HFFc6 (cell line): ENCODE data around the gene CXADR. TPM values are rescaled to one million over a fixed set of nuclear protein-coding genes. Genes with fewer than 3 reads are reported as not detected.

Source experiments
- DNase-seq: peaks from one replicate; pipeline ENCODE4 v3.0.0-alpha.2; 2018
- H3K27ac Mint-ChIP-seq: 2 replicates; pipeline ENCODE4 v1.8.0; 2020; ENCODE audit warnings: mild to moderate bottlenecking, mixed read lengths
- H3K27me3 Mint-ChIP-seq: 2 replicates; pipeline ENCODE4 v1.8.0; 2021; ENCODE audit warnings: mild to moderate bottlenecking, moderate library complexity, mixed read lengths; ENCODE audit not compliant: insufficient read depth
- H3K36me3 Mint-ChIP-seq: 2 replicates; pipeline ENCODE4 v1.8.0; 2021; ENCODE audit warnings: low read depth, mixed read lengths
- H3K4me1 Mint-ChIP-seq: 2 replicates; pipeline ENCODE4 v1.8.0; 2020; ENCODE audit warnings: low read depth, mixed read lengths
- H3K4me3 Mint-ChIP-seq: 2 replicates; pipeline ENCODE4 v1.8.0; 2020; ENCODE audit warnings: mild to moderate bottlenecking, moderate library complexity, mixed read lengths
- H3K9me3 Mint-ChIP-seq: 2 replicates; pipeline ENCODE4 v1.8.0; 2020; ENCODE audit warnings: mild to moderate bottlenecking, mixed read lengths
- total RNA-seq, 6 experiments: library from RNA; stranded (reverse); fragmentation: NEBNext Ultra II Directional; extraction: Animal tissue kit (Norgen Biotek cat#: 25700); gene quantifications; 2 replicates in 1 of 6; 3 replicates in 5 of 6; pipeline ENCODE4 v1.2.3, GENCODE V29; 2021
- TF ChIP-seq, protein P1 (sequence below): fragments of 200-600 bp; sonication (generic); IDR thresholded peaks from 2 replicates; pipeline ENCODE4 v1.5.0; 2021; ENCODE audit warnings: antibody characterized with exemption, mild to moderate bottlenecking

Gene CXADR
- total RNA-seq, 6 experiments from 2014 or later: 0.05 to 0.28 (median 0.09) TPM; not detected in 2

DNA sequence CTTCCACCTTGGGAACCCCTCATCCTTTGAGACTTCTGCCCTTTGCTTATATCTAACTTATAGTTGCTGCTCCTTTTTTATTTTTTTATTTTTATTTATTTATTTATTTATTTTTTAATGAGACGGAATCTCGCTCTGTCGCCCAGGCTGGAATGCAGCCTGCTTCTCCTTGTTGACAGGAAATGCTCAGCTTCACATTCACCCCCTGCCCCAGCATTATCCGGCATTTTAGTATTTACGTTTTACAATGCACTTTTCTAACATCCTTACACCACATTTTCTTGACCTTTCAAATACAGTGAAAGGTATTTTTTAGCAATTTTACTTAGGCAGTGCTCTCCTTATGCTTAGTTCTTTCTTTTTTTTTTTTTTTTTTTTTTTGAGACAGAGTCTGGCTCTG is 14.9 kb downstream of the CXADR start:
- no peaks in the 10 kb centered on the region for H3K9me3 Mint-ChIP-seq
- no peak overlapping the region for H3K27ac Mint-ChIP-seq
- peaks cover 3% of the 10 kb centered on the region; the same call in 1 of the 2 replicates for H3K27me3 Mint-ChIP-seq
- H3K4me1 Mint-ChIP-seq: peaks cover 8% of the 10 kb centered on the region
- DNase-seq: no peak
- no peaks in the 10 kb centered on the region for H3K36me3 Mint-ChIP-seq
- H3K4me3 Mint-ChIP-seq: no peak overlapping the region
- TF ChIP-seq, protein P1, sequence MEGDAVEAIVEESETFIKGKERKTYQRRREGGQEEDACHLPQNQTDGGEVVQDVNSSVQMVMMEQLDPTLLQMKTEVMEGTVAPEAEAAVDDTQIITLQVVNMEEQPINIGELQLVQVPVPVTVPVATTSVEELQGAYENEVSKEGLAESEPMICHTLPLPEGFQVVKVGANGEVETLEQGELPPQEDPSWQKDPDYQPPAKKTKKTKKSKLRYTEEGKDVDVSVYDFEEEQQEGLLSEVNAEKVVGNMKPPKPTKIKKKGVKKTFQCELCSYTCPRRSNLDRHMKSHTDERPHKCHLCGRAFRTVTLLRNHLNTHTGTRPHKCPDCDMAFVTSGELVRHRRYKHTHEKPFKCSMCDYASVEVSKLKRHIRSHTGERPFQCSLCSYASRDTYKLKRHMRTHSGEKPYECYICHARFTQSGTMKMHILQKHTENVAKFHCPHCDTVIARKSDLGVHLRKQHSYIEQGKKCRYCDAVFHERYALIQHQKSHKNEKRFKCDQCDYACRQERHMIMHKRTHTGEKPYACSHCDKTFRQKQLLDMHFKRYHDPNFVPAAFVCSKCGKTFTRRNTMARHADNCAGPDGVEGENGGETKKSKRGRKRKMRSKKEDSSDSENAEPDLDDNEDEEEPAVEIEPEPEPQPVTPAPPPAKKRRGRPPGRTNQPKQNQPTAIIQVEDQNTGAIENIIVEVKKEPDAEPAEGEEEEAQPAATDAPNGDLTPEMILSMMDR: no peak

GRCh38 chr21:17529648-17530047 is 16.8 kb downstream of the CXADR start:
- H3K27ac Mint-ChIP-seq: no peak overlapping the region

GRCh38 chr21:17532292-17532691 is 19.4 kb downstream of the CXADR start:
- Mint-ChIP-seq H3K36me3 (no peaks in the 10 kb centered on the region), H3K9me3 (no peaks in the 10 kb centered on the region), H3K27me3 (peaks cover 8% of the 10 kb centered on the region; the same call in 1 of the 2 replicates), H3K27ac (no peak overlapping the region), H3K4me3 (no peak overlapping the region), H3K4me1 (peaks cover 4% of the 10 kb centered on the region)
- no peak for DNase-seq
- TF ChIP-seq, protein P1: no peak

More at GRCh38 chr21:17529648-17530047, 16.8 kb downstream of the CXADR start:
- DNase-seq: no peak
- TF ChIP-seq, protein P1: no peak
- H3K27me3 Mint-ChIP-seq: peaks cover 7% of the 10 kb centered on the region; the same call in 1 of the 2 replicates
- no peaks in the 10 kb centered on the region for H3K36me3 Mint-ChIP-seq
- peaks cover 8% of the 10 kb centered on the region for H3K4me1 Mint-ChIP-seq
- H3K9me3 Mint-ChIP-seq: no peaks in the 10 kb centered on the region
- no peak overlapping the region for H3K4me3 Mint-ChIP-seq

DNA sequence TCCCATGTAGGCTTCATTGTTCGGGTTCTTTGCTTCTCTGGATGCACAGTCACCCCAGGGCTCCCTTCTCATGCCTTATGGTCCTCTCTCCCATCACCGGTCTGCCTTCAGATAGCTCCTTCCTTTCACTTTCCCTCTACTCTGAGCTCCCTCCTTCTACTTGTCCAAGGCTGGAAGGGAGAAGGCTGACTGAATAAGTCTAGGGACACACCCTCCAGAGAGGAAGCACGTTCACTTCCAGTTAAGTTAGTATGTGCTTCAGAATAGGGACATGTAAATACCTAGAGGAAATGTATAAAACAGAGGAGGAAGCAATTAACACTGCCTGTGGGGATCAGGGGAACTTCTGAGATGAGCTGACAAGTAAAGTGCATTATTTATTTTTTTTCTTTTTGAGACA is 23.5 kb downstream of the CXADR start:
- H3K4me3 Mint-ChIP-seq: no peak overlapping the region
- no peak for DNase-seq
- peaks cover 6% of the 10 kb centered on the region; the same call in 1 of the 2 replicates for H3K4me1 Mint-ChIP-seq
- peaks cover 13% of the 10 kb centered on the region; the same call in 1 of the 2 replicates for H3K27me3 Mint-ChIP-seq
- no peaks in the 10 kb centered on the region for H3K36me3 Mint-ChIP-seq
- H3K9me3 Mint-ChIP-seq: no peaks in the 10 kb centered on the region
- H3K27ac Mint-ChIP-seq: no peak overlapping the region
- TF ChIP-seq, protein P1: no peak

DNA sequence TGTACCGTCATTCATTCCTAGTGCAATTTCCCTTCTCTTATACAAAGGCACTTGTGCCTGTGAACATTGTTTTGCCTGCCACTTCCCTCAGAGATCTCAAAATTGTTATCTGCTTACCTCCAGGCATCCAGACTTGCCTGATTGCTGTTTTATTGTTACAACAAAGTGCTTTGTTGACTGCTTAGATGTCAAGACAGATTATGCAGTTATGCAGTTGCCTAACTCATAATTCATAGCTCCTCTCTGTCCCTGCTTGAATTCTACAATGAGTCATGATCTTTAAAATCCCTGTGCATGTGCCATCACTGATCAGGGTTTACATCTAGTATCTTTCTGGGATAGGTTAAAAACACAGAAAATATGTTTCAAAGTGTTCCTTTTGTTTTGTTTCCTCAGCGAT is 24.5 kb downstream of the CXADR start:
- peaks cover 15% of the 10 kb centered on the region; the same call in 1 of the 2 replicates for H3K27me3 Mint-ChIP-seq
- TF ChIP-seq, protein P1: no peak
- DNase-seq: peak; percentile 2

GRCh38 chr21:17538576-17538975 is 25.7 kb downstream of the CXADR start:
- TF ChIP-seq, protein P1: no peak
- Mint-ChIP-seq H3K36me3 (no peaks in the 10 kb centered on the region), H3K4me3 (no peak overlapping the region), H3K9me3 (no peaks in the 10 kb centered on the region), H3K4me1 (peaks cover 6% of the 10 kb centered on the region; the same call in 1 of the 2 replicates), H3K27ac (no peak overlapping the region), H3K27me3 (peaks cover 11% of the 10 kb centered on the region; the same call in 1 of the 2 replicates)
- no peak for DNase-seq

More for the DNA sequence above, 24.5 kb downstream of the CXADR start:
- H3K4me3 Mint-ChIP-seq: no peak overlapping the region
- H3K9me3 Mint-ChIP-seq: no peaks in the 10 kb centered on the region
- no peaks in the 10 kb centered on the region for H3K36me3 Mint-ChIP-seq
- H3K4me1 Mint-ChIP-seq: peaks cover 6% of the 10 kb centered on the region; the same call in 1 of the 2 replicates
- no peak overlapping the region for H3K27ac Mint-ChIP-seq
